HG02884 (cell line): Measurements from ENCODE around the gene NTM.

Experiments used
- ATAC-seq: cut with Tn5 transposase; IDR thresholded peaks from one replicate; pipeline ENCODE4 v1.9.1; 2021; ENCODE audit warnings: mild to moderate bottlenecking, moderate library complexity; ENCODE audit not compliant: unreplicated experiment

Gene NTM

GRCh38 chr11:131875611-131876010, 505.2 kb downstream of the NTM start:
- ATAC-seq, result no peak

GRCh38 chr11:131877246-131877942, 507.0 kb downstream of the NTM start:
- no peak for ATAC-seq

GRCh38 chr11:131880316-131880715, 509.9 kb downstream of the NTM start:
- ATAC-seq, result no peak

GRCh38 chr11:131880976-131881375, 510.6 kb downstream of the NTM start:
- ATAC-seq, result no peak

- no peak for ATAC-seq
Observed at GRCh38 chr11:131883332-131883731, 512.9 kb downstream of the NTM start.

- ATAC-seq, result no peak
Observed at GRCh38 chr11:131884461-131885073, 514.2 kb downstream of the NTM start.

GRCh38 chr11:131885431-131885830, 515.0 kb downstream of the NTM start:
- ATAC-seq, result no peak

- no peak for ATAC-seq
Observed at GRCh38 chr11:131886201-131886600, 515.8 kb downstream of the NTM start.

- ATAC-seq, result no peak
Observed at GRCh38 chr11:131888230-131888855, 517.9 kb downstream of the NTM start.

GRCh38 chr11:131889146-131889577, 518.7 kb downstream of the NTM start:
- ATAC-seq, result no peak

GRCh38 chr11:131889760-131890581, 519.6 kb downstream of the NTM start:
- ATAC-seq, result no peak

- peak; percentile 87 for ATAC-seq
Observed at GRCh38 chr11:131893103-131893890, 522.9 kb downstream of the NTM start.

- ATAC-seq, result no peak
Observed at GRCh38 chr11:131893988-131894387, 523.6 kb downstream of the NTM start.

- no peak for ATAC-seq
Observed at GRCh38 chr11:131894615-131895544, 524.5 kb downstream of the NTM start.

GRCh38 chr11:131895865-131896264, 525.5 kb downstream of the NTM start:
- no peak for ATAC-seq

- ATAC-seq, result no peak
Observed at GRCh38 chr11:131896978-131897615, 526.7 kb downstream of the NTM start.

- no peak for ATAC-seq
Observed at GRCh38 chr11:131897956-131898355, 527.5 kb downstream of the NTM start.

- no peak for ATAC-seq
Observed at GRCh38 chr11:131898949-131899348, 528.5 kb downstream of the NTM start.
